H1 (cell line): ENCODE data around the gene CCL26. TPM values are rescaled to one million over a fixed set of nuclear protein-coding genes. Genes with fewer than 3 reads are reported as not detected.

Experiments
- CTCF ChIA-PET: fragments of 300-600 bp; sonication (Branson Sonifier 250); formaldehyde crosslinking; loops from one replicate; lab custom pipeline; 2021; ENCODE audit not compliant: partially characterized antibody; lab: Charles Lee
- POLR2A ChIA-PET: fragments of 300-600 bp; sonication (Branson Sonifier 250); formaldehyde crosslinking; loops from one replicate; lab custom pipeline; 2021; ENCODE audit warnings: inconsistent platforms; ENCODE audit not compliant: partially characterized antibody; lab: Charles Lee
- DNase-seq, 2 experiments: peaks; one replicate each; pipeline versions ENCODE4 v3.0.0 to v3.0.0-alpha.2; 2010 to 2022; ENCODE audit warnings: low spot score in 2 of 2, low read depth in 1 of 2, mixed read lengths in 1 of 2
- FAIRE-seq: peaks from 2 replicates; lab custom pipeline; 2011; peaks lifted over from hg19 to GRCh38; lab: Jason Lieb, UNC
- H2AFZ ChIP-seq: 2 replicates; pipeline ENCODE4 v1.8.1; 2012; ENCODE audit warnings: low read length, inconsistent platforms
- H2AK5ac ChIP-seq: 2 replicates; pipeline ENCODE4 v1.6.1; 2013; ENCODE audit warnings: low read depth, low read length
- H2BK120ac ChIP-seq: replicated peaks from 2 replicates; pipeline ENCODE3; 2013; ENCODE audit warnings: low read depth, low read length, inconsistent platforms
- H2BK12ac ChIP-seq: 2 replicates; pipeline ENCODE4 v1.6.1; 2013; ENCODE audit warnings: low read depth, low read length
- H2BK15ac ChIP-seq: 2 replicates; pipeline ENCODE4 v1.6.1; 2013; ENCODE audit warnings: low read length
- H2BK20ac ChIP-seq: 2 replicates; pipeline ENCODE4 v1.6.1; 2013; ENCODE audit warnings: low read length
- H2BK5ac ChIP-seq: 2 replicates; pipeline ENCODE4 v1.6.1; 2013; ENCODE audit warnings: low read depth, low read length
- H3K14ac ChIP-seq: 2 replicates; pipeline ENCODE4 v1.6.1; 2013; ENCODE audit warnings: inconsistent platforms; ENCODE audit not compliant: insufficient read length
- H3K18ac ChIP-seq: 2 replicates; pipeline ENCODE4 v1.6.1; 2013; ENCODE audit warnings: low read length; ENCODE audit errors: extremely low read depth
- H3K23ac ChIP-seq: 2 replicates; pipeline ENCODE4 v1.6.1; 2013; ENCODE audit warnings: inconsistent platforms; ENCODE audit not compliant: insufficient read length
- H3K23me2 ChIP-seq: 2 replicates; pipeline ENCODE4 v1.6.1; 2013; ENCODE audit warnings: low read depth, low read length
- H3K27ac ChIP-seq: 2 replicates; pipeline ENCODE4 v1.6.1; 2011; ENCODE audit warnings: low read depth, low read length, inconsistent platforms
- H3K27me3 ChIP-seq, 4 experiments: replicated peaks in 1 of 4; 1 replicate in 1 of 4; 2 replicates in 3 of 4; pipeline versions ENCODE4 v1.6.1 to v1.8.1; 2011 to 2013; ENCODE audit warnings: low read length in 3 of 4, mild to moderate bottlenecking in 3 of 4, inconsistent platforms in 2 of 4, mixed read lengths in 2 of 4, moderate library complexity in 1 of 4; ENCODE audit not compliant: control insufficient read depth in 3 of 4, insufficient read depth in 3 of 4; ENCODE audit errors: extremely low read depth in 1 of 4
- H3K36me3 ChIP-seq, 4 experiments: 2 replicates each; pipeline versions ENCODE4 v1.6.1 to v1.8.1; 2011 to 2013; ENCODE audit warnings: mild to moderate bottlenecking in 4 of 4, low read length in 3 of 4, moderate library complexity in 2 of 4, control low read depth in 1 of 4, inconsistent platforms in 1 of 4; ENCODE audit not compliant: insufficient read depth in 4 of 4, control insufficient read depth in 2 of 4
- H3K4ac ChIP-seq: replicated peaks from 2 replicates; pipeline ENCODE3; 2013; ENCODE audit warnings: low read length, low read depth, mixed read lengths, inconsistent platforms; ENCODE audit not compliant: insufficient read length
- H3K4me1 ChIP-seq, 4 experiments: replicated peaks in 1 of 4; 1 replicate in 1 of 4; 2 replicates in 3 of 4; pipeline versions ENCODE4 v1.6.1 to v1.8.1; 2011 to 2013; ENCODE audit warnings: low read length in 3 of 4, inconsistent platforms in 2 of 4, mixed read lengths in 1 of 4; ENCODE audit not compliant: insufficient read depth in 4 of 4, control insufficient read depth in 3 of 4
- H3K4me2 ChIP-seq, 2 experiments: 2 replicates each; pipeline versions ENCODE4 v1.6.1 to v1.8.1; 2011 to 2013; ENCODE audit warnings: low read depth in 2 of 2, low read length in 2 of 2, control low read depth in 1 of 2, inconsistent platforms in 1 of 2, mild to moderate bottlenecking in 1 of 2; ENCODE audit not compliant: insufficient read depth in 1 of 2
- H3K4me3 ChIP-seq, 4 experiments: fragments of 200-600, 300-600 bp in 1 of 4; sonication (generic), shearing (Covaris generic), sonication (Bioruptor Twin) in 1 of 4; 2 replicates each; pipeline versions ENCODE4 v1.5.1 to v1.8.1; 2011 to 2016; ENCODE audit warnings: low read length in 4 of 4, low read depth in 3 of 4, control low read depth in 2 of 4, inconsistent platforms in 2 of 4, mild to moderate bottlenecking in 2 of 4, mixed read lengths in 1 of 4, moderate library complexity in 1 of 4; ENCODE audit not compliant: insufficient read depth in 2 of 4; ENCODE audit errors: extremely low read depth in 1 of 4
- H3K56ac ChIP-seq: replicated peaks from 2 replicates; pipeline ENCODE3; 2013; ENCODE audit warnings: low read depth, mild to moderate bottlenecking, mixed read lengths, low read length, inconsistent platforms; ENCODE audit not compliant: insufficient read length
- H3K79me1 ChIP-seq: 2 replicates; pipeline ENCODE4 v1.6.1; 2013; ENCODE audit warnings: low read depth, low read length, control low read depth
- H3K79me2 ChIP-seq, 2 experiments: 2 replicates each; pipeline versions ENCODE4 v1.6.1 to v1.8.1; 2012 to 2013; ENCODE audit warnings: low read length in 2 of 2, mild to moderate bottlenecking in 2 of 2, inconsistent platforms in 1 of 2; ENCODE audit not compliant: insufficient read depth in 2 of 2, control insufficient read depth in 1 of 2
- H3K9ac ChIP-seq, 4 experiments: replicated peaks in 1 of 4; 1 replicate in 1 of 4; 2 replicates in 3 of 4; pipeline versions ENCODE4 v1.6.1 to v1.8.1; 2011 to 2013; ENCODE audit warnings: low read depth in 3 of 4, low read length in 3 of 4, control low read depth in 2 of 4, mild to moderate bottlenecking in 2 of 4, moderate library complexity in 2 of 4, inconsistent platforms in 1 of 4; ENCODE audit errors: extremely low read depth in 1 of 4
- H3K9me3 ChIP-seq, 2 experiments: 2 replicates each; pipeline versions ENCODE4 v1.6.1 to v1.8.1; 2012 to 2013; ENCODE audit warnings: mild to moderate bottlenecking in 2 of 2, moderate library complexity in 2 of 2, control low read depth in 1 of 2, inconsistent platforms in 1 of 2, low read depth in 1 of 2, low read length in 1 of 2, mixed read lengths in 1 of 2; ENCODE audit not compliant: insufficient read depth in 2 of 2
- H4K20me1 ChIP-seq, 2 experiments: replicated peaks in 1 of 2; 2 replicates each; pipeline versions ENCODE3 to v1.8.1; 2011 to 2013; ENCODE audit warnings: inconsistent platforms in 2 of 2, low read length in 2 of 2, mild to moderate bottlenecking in 1 of 2; ENCODE audit not compliant: insufficient read depth in 2 of 2, control insufficient read depth in 1 of 2
- H4K5ac ChIP-seq: 2 replicates; pipeline ENCODE4 v1.6.1; 2013; ENCODE audit warnings: low read length, low read depth, mixed read lengths, inconsistent platforms; ENCODE audit not compliant: insufficient read length
- H4K8ac ChIP-seq: 2 replicates; pipeline ENCODE4 v1.8.0; 2013; ENCODE audit warnings: mild to moderate bottlenecking, moderate library complexity, low read length, inconsistent platforms; ENCODE audit not compliant: insufficient read depth; ENCODE audit errors: extremely low read depth
- H4K91ac ChIP-seq: replicated peaks from 2 replicates; pipeline ENCODE3; 2013; ENCODE audit warnings: low read length, mixed read lengths, inconsistent platforms; ENCODE audit not compliant: insufficient read length
- ASH2L ChIP-seq: fragments of 200-600, 300-600 bp; sonication (generic); IDR thresholded peaks from one replicate; pipeline ENCODE4 v1.7.1; 2017; ENCODE audit warnings: low read length
- GTF2F1 ChIP-seq: IDR thresholded peaks from 2 replicates; pipeline ENCODE4 v1.6.1; 2012; ENCODE audit warnings: low read depth, low read length, improper control_type of control experiment, borderline replicate concordance
- KDM1A ChIP-seq: fragments of 200-600, 300-600 bp; sonication (generic); IDR thresholded peaks from 2 replicates; pipeline ENCODE4 v1.7.1; 2016; ENCODE audit warnings: mild to moderate bottlenecking, low read length, borderline replicate concordance
- RNF2 ChIP-seq: fragments of 200-900, 300-1000 bp; sonication (generic); IDR thresholded peaks from 2 replicates; pipeline ENCODE4 v1.7.1; 2016; ENCODE audit warnings: borderline replicate concordance, low read depth, mild to moderate bottlenecking, antibody characterized with exemption, low read length; ENCODE audit not compliant: poor library complexity, severe bottlenecking; ENCODE audit errors: missing control alignments
- WGBS, 2 experiments: shearing (Covaris generic) in 1 of 2; methylation state at CpG; one replicate each; pipeline versions ENCODE4 v1.1.6 to v1.1.7; 2013 to 2015; ENCODE audit warnings: low lambda C conversion rate in 2 of 2, mixed read lengths in 2 of 2, inconsistent platforms in 1 of 2, low coverage in 1 of 2, missing lambda C conversion rate in 1 of 2; ENCODE audit not compliant: insufficient replicate concordance in 2 of 2, insufficient coverage in 1 of 2, insufficient read length in 1 of 2; ENCODE audit errors: extremely low coverage in 1 of 2, missing lambda C conversion rate in 1 of 2; 5-methylcytosine and 5-hydroxymethylcytosine counted together
- polyA plus RNA-seq, 7 experiments: library from polyadenylated mRNA; depleted of rRNA in 3 of 7; stranded (reverse) in 5 of 7; unstranded in 2 of 7; fragments of >200 nt in 5 of 7; fragments of 200-250 nt in 2 of 7; gene quantifications; 1 replicate in 5 of 7; 2 replicates in 1 of 7; 4 replicates in 1 of 7; pipeline versions ENCODE4 v1.2.1 to v1.2.3, GENCODE V29; 2011 to 2013; ENCODE audit warnings: missing spikeins in 2 of 7, mixed read lengths in 2 of 7
- total RNA-seq: library from RNA; stranded (reverse); fragmentation: NEBNext Ultra II Directional; extraction: Animal tissue kit (Norgen Biotek cat#: 25700); gene quantifications from 2 replicates; pipeline ENCODE4 v1.2.1, GENCODE V29; 2021
- TF ChIP-seq, protein P1 (sequence below): IDR thresholded peaks from 2 replicates; pipeline ENCODE4 v1.6.1; 2011; ENCODE audit warnings: low read length, improper control_type of control experiment
- TF ChIP-seq, protein P2 (sequence below): IDR thresholded peaks from 2 replicates; pipeline ENCODE4 v1.6.1; 2011; ENCODE audit warnings: low read depth, mild to moderate bottlenecking, low read length; ENCODE audit not compliant: insufficient read depth

The CCL26 gene
- total and polyA plus RNA-seq, 2 of the 8 experiments (the other 6 are each of a cell fraction or from before 2014, with no cell fraction given), result 8.7 to 14.9 TPM

DNA sequence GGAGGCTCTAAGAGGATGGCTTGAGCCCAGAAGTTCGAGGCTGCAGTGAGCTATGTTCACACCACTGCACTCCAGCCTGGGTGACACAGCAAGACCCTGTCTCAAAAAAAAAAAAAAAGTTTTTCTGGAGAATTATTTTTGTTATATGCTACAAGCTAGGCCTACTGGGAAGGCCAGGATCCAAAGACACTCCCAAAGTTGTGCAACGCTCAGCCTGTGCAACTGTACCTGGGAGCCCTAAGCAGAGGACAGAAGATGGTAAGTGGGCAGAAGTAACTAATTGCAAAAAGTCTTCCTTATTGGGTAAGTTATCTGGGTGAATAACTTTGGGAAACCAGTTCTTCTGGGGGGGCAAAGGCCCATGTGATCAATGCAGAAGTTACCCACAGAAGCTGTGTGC, 50.6 kb downstream of the CCL26 start:
- FAIRE-seq, result no peak
- no peak overlapping the region for H2BK120ac ChIP-seq

More for the DNA sequence above, 50.6 kb downstream of the CCL26 start:
- H4K91ac ChIP-seq, result no peak overlapping the region
- no peak for DNase-seq
- no peaks in the 10 kb centered on the region for H3K9me3 ChIP-seq
- WGBS, 2 experiments, result 92% methylated on average over 2 of the region's 2 CpGs; no CpG with 5 or more reads in 1 of the 2 experiments
- H3K27ac ChIP-seq, result no peak overlapping the region
- H3K27me3 ChIP-seq, result no peaks in the 10 kb centered on the region
- no peak overlapping the region for H3K9ac ChIP-seq
- ChIA-PET CTCF (interaction anchor here (0.7 to 2.5 kb wide), 4 partner anchors 10 to 41 kb away, joined by 3 to 10 read pairs (median 6); no protein-coding TSS in a partner anchor), POLR2A (no interaction called here)
- H2AK5ac ChIP-seq, result no peak overlapping the region
- no peak overlapping the region for H2BK15ac ChIP-seq
- H3K56ac ChIP-seq, result no peak overlapping the region
- no peak overlapping the region for H3K4me2 ChIP-seq
- no peak overlapping the region for H2BK5ac ChIP-seq
- no peaks in the 10 kb centered on the region for H3K79me1 ChIP-seq
- no peaks in the 10 kb centered on the region for H3K23me2 ChIP-seq
- no peak overlapping the region for H4K5ac ChIP-seq
- no peak overlapping the region for H2BK20ac ChIP-seq
- H4K8ac ChIP-seq, result no peak overlapping the region; the same call in 1 of the 2 replicates
- no peak overlapping the region for H2AFZ ChIP-seq
- no peak overlapping the region for H2BK12ac ChIP-seq
- no peak overlapping the region for H3K23ac ChIP-seq
- no peak overlapping the region for H3K18ac ChIP-seq
- TF ChIP-seq, protein P1, sequence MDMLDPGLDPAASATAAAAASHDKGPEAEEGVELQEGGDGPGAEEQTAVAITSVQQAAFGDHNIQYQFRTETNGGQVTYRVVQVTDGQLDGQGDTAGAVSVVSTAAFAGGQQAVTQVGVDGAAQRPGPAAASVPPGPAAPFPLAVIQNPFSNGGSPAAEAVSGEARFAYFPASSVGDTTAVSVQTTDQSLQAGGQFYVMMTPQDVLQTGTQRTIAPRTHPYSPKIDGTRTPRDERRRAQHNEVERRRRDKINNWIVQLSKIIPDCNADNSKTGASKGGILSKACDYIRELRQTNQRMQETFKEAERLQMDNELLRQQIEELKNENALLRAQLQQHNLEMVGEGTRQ, result no peak
- TF ChIP-seq ASH2L, result no peak
- TF ChIP-seq, protein P2, sequence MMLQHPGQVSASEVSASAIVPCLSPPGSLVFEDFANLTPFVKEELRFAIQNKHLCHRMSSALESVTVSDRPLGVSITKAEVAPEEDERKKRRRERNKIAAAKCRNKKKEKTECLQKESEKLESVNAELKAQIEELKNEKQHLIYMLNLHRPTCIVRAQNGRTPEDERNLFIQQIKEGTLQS, result no peak
- TF ChIP-seq KDM1A, result no peak
- TF ChIP-seq RNF2, result no peak
- no peak for TF ChIP-seq GTF2F1
- H3K79me2 ChIP-seq, result no peaks in the 10 kb centered on the region
- H3K4me1 ChIP-seq, result no peaks in the 10 kb centered on the region
- no peaks in the 10 kb centered on the region for H4K20me1 ChIP-seq
- no peaks in the 10 kb centered on the region for H3K36me3 ChIP-seq
- H3K4ac ChIP-seq, result no peak overlapping the region
- H3K4me3 ChIP-seq, result no peak overlapping the region
- H3K14ac ChIP-seq, result no peak overlapping the region
